Keratinocyte (primary cell): ENCODE measurements around the gene SP6. TPM values are rescaled to one million over a fixed set of nuclear protein-coding genes. Genes with fewer than 3 reads are reported as not detected.

Experiments
- DNase-seq: peaks from one replicate; pipeline ENCODE4 v3.0.0-alpha.2; 2011; ENCODE audit warnings: low read depth, missing footprints, low spot score
- FAIRE-seq: peaks from 2 replicates; lab custom pipeline; 2011; peaks lifted over from hg19 to GRCh38; lab: Jason Lieb, UNC
- H2AFZ ChIP-seq: 2 replicates; pipeline ENCODE4 v1.6.0; 2012; ENCODE audit warnings: low read length, control low read depth, inconsistent platforms; ENCODE audit not compliant: control insufficient read depth
- H3K27ac ChIP-seq: 2 replicates; pipeline ENCODE4 v1.5.1; 2011; ENCODE audit warnings: low read length; ENCODE audit not compliant: control insufficient read depth, insufficient read depth
- H3K27me3 ChIP-seq: 3 replicates; pipeline ENCODE4 v1.6.0; 2011; ENCODE audit warnings: low read length; ENCODE audit not compliant: control insufficient read depth, insufficient read depth; ENCODE audit errors: extremely low read depth
- H3K36me3 ChIP-seq, 2 experiments: 2 replicates in 1 of 2; 3 replicates in 1 of 2; pipeline ENCODE4 v1.5.1; 2011; ENCODE audit warnings: low read length in 2 of 2, mild to moderate bottlenecking in 1 of 2; ENCODE audit not compliant: control insufficient read depth in 2 of 2, insufficient read depth in 2 of 2; ENCODE audit errors: extremely low read depth in 1 of 2
- H3K4me1 ChIP-seq: 3 replicates; pipeline ENCODE4 v1.5.1; 2011; ENCODE audit warnings: low read length; ENCODE audit not compliant: control insufficient read depth, insufficient read depth; ENCODE audit errors: extremely low read depth
- H3K4me2 ChIP-seq: 3 replicates; pipeline ENCODE4 v1.6.0; 2011; ENCODE audit warnings: low read depth, low read length; ENCODE audit not compliant: control insufficient read depth, insufficient read depth; ENCODE audit errors: extremely low read depth
- H3K4me3 ChIP-seq, 3 experiments: fragments of 200-600 bp in 1 of 3; sonication (generic) in 1 of 3; 2 replicates in 2 of 3; 3 replicates in 1 of 3; pipeline ENCODE4 v1.5.1; 2011 to 2016; ENCODE audit warnings: low read length in 3 of 3, mild to moderate bottlenecking in 3 of 3, control low read depth in 2 of 3, inconsistent platforms in 1 of 3, low read depth in 1 of 3, mixed read lengths in 1 of 3, mixed run types in 1 of 3, moderate library complexity in 1 of 3; ENCODE audit not compliant: control insufficient read depth in 2 of 3, insufficient read depth in 2 of 3; ENCODE audit errors: extremely low read depth in 1 of 3
- H3K79me2 ChIP-seq: 2 replicates; pipeline ENCODE4 v1.6.0; 2012; ENCODE audit warnings: low read length; ENCODE audit not compliant: control insufficient read depth, insufficient read depth
- H3K9ac ChIP-seq: 3 replicates; pipeline ENCODE4 v1.6.0; 2011; ENCODE audit warnings: low read length; ENCODE audit not compliant: control insufficient read depth, insufficient read depth; ENCODE audit errors: extremely low read depth
- H3K9me1 ChIP-seq: 3 replicates; pipeline ENCODE4 v1.6.0; 2011; ENCODE audit warnings: low read length; ENCODE audit not compliant: control insufficient read depth, insufficient read depth; ENCODE audit errors: extremely low read depth
- H3K9me3 ChIP-seq: 2 replicates; pipeline ENCODE4 v1.5.1; 2012; ENCODE audit warnings: low read depth, low read length; ENCODE audit not compliant: control insufficient read depth
- H4K20me1 ChIP-seq: 3 replicates; pipeline ENCODE4 v1.6.0; 2011; ENCODE audit warnings: low read length; ENCODE audit not compliant: control insufficient read depth, insufficient read depth; ENCODE audit errors: extremely low read depth
- CTCF ChIP-seq, 3 experiments: IDR thresholded peaks in 1 of 3; conservative IDR thresholded peaks in 1 of 3; optimal IDR thresholded peaks in 1 of 3; 2 replicates in 2 of 3; 3 replicates in 1 of 3; pipeline versions ENCODE3 to v1.5.1; 2011; ENCODE audit warnings: low read length in 3 of 3, mild to moderate bottlenecking in 3 of 3, moderate library complexity in 2 of 3, control low read depth in 1 of 3, inconsistent platforms in 1 of 3; ENCODE audit not compliant: insufficient read depth in 2 of 3; ENCODE audit errors: extremely low read depth in 1 of 3
- EZH2 ChIP-seq: IDR thresholded peaks from one replicate; pipeline ENCODE4 v1.6.1; 2012; ENCODE audit warnings: inconsistent platforms, mild to moderate bottlenecking, low read length, moderate library complexity
- dilution Hi-C: fragments of 300-500 bp; cut with MboI; formaldehyde crosslinking; loops from one replicate; pipeline ENCODE4 v1.7.0; 2020; ENCODE audit warnings: low sequenced_read_pairs; ENCODE audit not compliant: extremely low pct_ligation_motif_present
- polyA plus RNA-seq, 5 experiments: library from polyadenylated mRNA; depleted of rRNA in 3 of 5; stranded (reverse) in 3 of 5; stranded (forward) in 1 of 5; unstranded in 1 of 5; fragments of >200 nt; gene quantifications; 1 replicate in 1 of 5; 2 replicates in 3 of 5; 3 replicates in 1 of 5; pipeline versions ENCODE4 v1.2.1 to v1.2.3, GENCODE V29; 2011 to 2012; ENCODE audit warnings: missing spikeins in 2 of 5, low read depth in 1 of 5, low replicate concordance in 1 of 5

The SP6 gene
- polyA plus RNA-seq, 1 donor (not counting 4 experiments of a cell fraction or from before 2014, with no cell fraction given), result 2.0 TPM

GRCh38 chr17:47818002-47818695 is 32.8 kb downstream of the SP6 start:
- no peak overlapping the region for H3K4me2 ChIP-seq
- no peaks in the 10 kb centered on the region for H3K36me3 ChIP-seq
- no peak for TF ChIP-seq EZH2
- no peak for TF ChIP-seq CTCF (optimal IDR thresholded peaks at IDR 0.05 in 1 of 3, IDR thresholded peaks at IDR 0.05 in 1 of 3, conservative IDR thresholded peaks at IDR 0.05 in 1 of 3; ENCODE audit: extremely low read depth in 1 of 3, insufficient read depth in 2 of 3, low read length in 3 of 3)
- dilution Hi-C loops, result no loop called here
- H3K9ac ChIP-seq, result no peak overlapping the region
- no peak overlapping the region for H3K27ac ChIP-seq
- H4K20me1 ChIP-seq, result no peaks in the 10 kb centered on the region
- H3K79me2 ChIP-seq, result no peaks in the 10 kb centered on the region
- no peak overlapping the region for H3K4me3 ChIP-seq
- FAIRE-seq (no peak), DNase-seq (no peak)
- no peaks in the 10 kb centered on the region for H3K9me1 ChIP-seq
- no peaks in the 10 kb centered on the region for H3K9me3 ChIP-seq
- peaks cover 15% of the 10 kb centered on the region for H3K4me1 ChIP-seq
- H2AFZ ChIP-seq, result no peak overlapping the region
- H3K27me3 ChIP-seq, result no peaks in the 10 kb centered on the region

- Histone ChIP-seq H3K27me3 (no peaks in the 10 kb centered on the region), H2AFZ (no peak overlapping the region), H3K9me3 (no peaks in the 10 kb centered on the region), H3K4me2 (no peak overlapping the region), H3K9ac (no peak overlapping the region), H4K20me1 (no peaks in the 10 kb centered on the region), H3K79me2 (no peaks in the 10 kb centered on the region), H3K4me1 (peaks cover 11% of the 10 kb centered on the region), H3K4me3 (no peak overlapping the region), H3K9me1 (no peaks in the 10 kb centered on the region), H3K27ac (no peak overlapping the region), H3K36me3 (no peaks in the 10 kb centered on the region)
- DNase-seq (no peak), FAIRE-seq (no peak)
- dilution Hi-C loops, result no loop called here
- TF ChIP-seq EZH2 (no peak), CTCF (optimal IDR thresholded peaks at IDR 0.05 in 1 of 3, IDR thresholded peaks at IDR 0.05 in 1 of 3, conservative IDR thresholded peaks at IDR 0.05 in 1 of 3; ENCODE audit: extremely low read depth in 1 of 3, insufficient read depth in 2 of 3, low read length in 3 of 3) (no peak)
Observed at GRCh38 chr17:47816947-47817346, 34.0 kb downstream of the SP6 start.
